Neural progenitor cell (in vitro differentiated cells): ENCODE measurements around the gene SLCO3A1. TPM values are rescaled to one million over a fixed set of nuclear protein-coding genes. Genes with fewer than 3 reads are reported as not detected.

ENCODE experiments used
- DNase-seq: peaks from one replicate; pipeline ENCODE4 v3.0.0-alpha.2; 2016; ENCODE audit warnings: low spot score
- H2AFZ ChIP-seq: fragments of 200-600 bp; sonication (generic); replicated peaks from 2 replicates; pipeline ENCODE4 v1.6.1; 2016; ENCODE audit warnings: antibody characterized with exemption
- H3F3A ChIP-seq: fragments of 200-600 bp; sonication (generic); 2 replicates; pipeline ENCODE4 v1.6.1; 2016; ENCODE audit warnings: antibody characterized with exemption, low read depth
- H3K27ac ChIP-seq: fragments of 200-600 bp; sonication (generic); 2 replicates; pipeline ENCODE4 v1.5.1; 2016; ENCODE audit warnings: mild to moderate bottlenecking
- H3K27me3 ChIP-seq: fragments of 200-600 bp; sonication (generic); 2 replicates; pipeline ENCODE4 v1.6.1; 2016; ENCODE audit warnings: mild to moderate bottlenecking, moderate library complexity
- H3K36me3 ChIP-seq: fragments of 200-600 bp; sonication (generic); 2 replicates; pipeline ENCODE4 v1.5.1; 2016
- H3K4me1 ChIP-seq: fragments of 200-600 bp; sonication (generic); 2 replicates; pipeline ENCODE4 v1.6.1; 2016; ENCODE audit warnings: mixed run types
- H3K4me2 ChIP-seq: fragments of 200-600 bp; sonication (generic); 2 replicates; pipeline ENCODE4 v1.6.1; 2016
- H3K4me3 ChIP-seq: fragments of 200-600 bp; sonication (generic); 2 replicates; pipeline ENCODE4 v1.5.1; 2016
- H3K79me2 ChIP-seq: fragments of 200-600 bp; sonication (generic); 2 replicates; pipeline ENCODE4 v1.6.1; 2016; ENCODE audit warnings: low read depth
- H3K9ac ChIP-seq: fragments of 200-600 bp; sonication (generic); 2 replicates; pipeline ENCODE4 v1.6.1; 2016
- H3K9me3 ChIP-seq: fragments of 200-600 bp; sonication (generic); 2 replicates; pipeline ENCODE4 v1.5.1; 2016; ENCODE audit warnings: low read depth
- H4K20me1 ChIP-seq: fragments of 200-600 bp; sonication (generic); 2 replicates; pipeline ENCODE4 v1.6.1; 2016; ENCODE audit warnings: low read depth
- H3K27ac Mint-ChIP-seq: 3 replicates; pipeline ENCODE4 v1.8.0; 2021; ENCODE audit warnings: mixed read lengths
- H3K27me3 Mint-ChIP-seq: 2 replicates; pipeline ENCODE4 v1.8.0; 2022; ENCODE audit warnings: low read depth, mild to moderate bottlenecking, inconsistent platforms, moderate library complexity, mixed read lengths; ENCODE audit not compliant: insufficient read depth
- H3K36me3 Mint-ChIP-seq: 3 replicates; pipeline ENCODE4 v1.8.0; 2021; ENCODE audit warnings: mixed read lengths
- H3K4me1 Mint-ChIP-seq: 3 replicates; pipeline ENCODE4 v1.8.0; 2021; ENCODE audit warnings: mixed read lengths
- H3K4me3 Mint-ChIP-seq: 3 replicates; pipeline ENCODE4 v1.8.0; 2021; ENCODE audit warnings: mild to moderate bottlenecking, moderate library complexity, mixed read lengths
- H3K9me3 Mint-ChIP-seq: 3 replicates; pipeline ENCODE4 v1.8.0; 2020; ENCODE audit warnings: mixed read lengths
- EZH2 ChIP-seq: fragments of 200-600 bp; sonication (generic); IDR thresholded peaks from 2 replicates; pipeline ENCODE4 v1.6.1; 2017; ENCODE audit warnings: antibody characterized with exemption, mild to moderate bottlenecking, moderate library complexity
- EZH2phosphoT487 ChIP-seq: fragments of 200-600 bp; sonication (generic); IDR thresholded peaks from 2 replicates; pipeline ENCODE4 v1.6.1; 2017; ENCODE audit warnings: antibody characterized with exemption
- total RNA-seq: library from RNA; depleted of rRNA; stranded (reverse); fragments of >200 nt; gene quantifications from 2 replicates; pipeline ENCODE4 v1.2.3, GENCODE V29; 2015; ENCODE audit warnings: low replicate concordance
- TF ChIP-seq, protein P1 (sequence below): fragments of 200-600 bp; sonication (generic); IDR thresholded peaks from 2 replicates; pipeline ENCODE4 v1.5.1; 2017; ENCODE audit warnings: antibody characterized with exemption, mild to moderate bottlenecking

The SLCO3A1 gene
- total RNA-seq, 1 donor from 2014 or later: 6.6 TPM

DNA sequence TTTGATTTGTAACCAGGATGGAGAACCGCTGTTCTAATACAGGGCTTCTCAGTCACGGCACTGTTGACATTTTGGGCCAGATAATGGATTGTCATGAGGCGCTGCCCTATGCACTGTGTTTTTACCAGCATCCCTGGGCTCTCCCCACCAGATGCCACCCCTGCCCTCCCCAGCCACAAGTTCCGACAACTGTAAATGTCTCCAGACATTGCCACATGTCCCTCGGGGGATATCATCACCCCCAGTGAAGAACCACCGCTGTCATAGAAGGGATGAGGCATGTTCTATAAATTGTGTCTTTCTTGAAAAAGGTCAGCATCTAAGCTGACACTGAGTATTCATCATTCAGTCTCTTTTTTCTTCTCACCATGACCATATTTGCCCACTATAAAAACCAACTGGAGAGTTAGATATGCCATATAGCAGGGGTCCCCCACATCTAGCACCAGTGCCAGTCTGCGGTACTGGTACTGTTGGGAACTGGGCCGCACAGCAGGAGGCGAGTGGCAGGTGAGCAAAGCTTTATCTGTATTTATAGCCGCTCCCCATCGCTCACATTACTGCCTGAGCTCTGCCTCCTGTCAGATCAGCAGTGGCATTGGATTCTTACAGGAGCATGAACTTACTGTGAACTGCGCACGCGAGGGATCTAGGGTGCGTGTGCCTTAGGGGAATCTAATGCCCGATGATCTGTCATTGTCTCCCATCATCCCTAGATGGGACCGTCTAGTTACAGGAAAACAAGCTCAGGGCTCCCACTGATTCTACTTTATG, 279.7 kb downstream of the SLCO3A1 start:
- H3K27me3 Mint-ChIP-seq: no peaks in the 10 kb centered on the region

DNA sequence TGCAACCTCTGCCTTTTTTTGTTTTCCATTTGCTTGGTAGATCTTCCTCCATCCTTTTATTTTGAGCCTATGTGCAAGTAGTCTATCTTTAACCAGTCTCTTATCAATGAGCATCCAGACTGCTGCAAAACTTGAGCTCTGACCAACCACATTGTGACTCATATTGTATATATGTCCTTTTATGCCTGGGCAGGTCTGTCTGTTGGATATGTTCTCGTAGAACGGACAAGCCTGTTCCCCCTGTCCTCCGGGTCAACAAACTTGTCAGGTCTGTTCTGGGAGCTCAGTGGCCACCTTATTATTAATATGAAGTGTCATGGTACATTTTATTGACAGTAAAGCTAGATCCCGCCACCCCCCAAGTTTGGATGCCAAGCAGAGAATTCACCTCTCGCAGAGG, 287.3 kb downstream of the SLCO3A1 start:
- peaks cover 4% of the 10 kb centered on the region for H3K9me3 Mint-ChIP-seq
- no peak overlapping the region for H3K9ac ChIP-seq
- no peaks in the 10 kb centered on the region for H3F3A ChIP-seq
- H2AFZ ChIP-seq: no peak overlapping the region
- peaks cover 3% of the 10 kb centered on the region for H3K4me1 Mint-ChIP-seq
- peaks cover 6% of the 10 kb centered on the region for H3K27me3 Mint-ChIP-seq
- no peaks in the 10 kb centered on the region for H3K36me3 ChIP-seq
- H3K27me3 ChIP-seq: no peaks in the 10 kb centered on the region
- H3K27ac Mint-ChIP-seq: no peak overlapping the region
- no peaks in the 10 kb centered on the region for H3K4me1 ChIP-seq
- H3K27ac ChIP-seq: no peak overlapping the region
- H3K4me3 ChIP-seq: no peak overlapping the region
- TF ChIP-seq, protein P1, sequence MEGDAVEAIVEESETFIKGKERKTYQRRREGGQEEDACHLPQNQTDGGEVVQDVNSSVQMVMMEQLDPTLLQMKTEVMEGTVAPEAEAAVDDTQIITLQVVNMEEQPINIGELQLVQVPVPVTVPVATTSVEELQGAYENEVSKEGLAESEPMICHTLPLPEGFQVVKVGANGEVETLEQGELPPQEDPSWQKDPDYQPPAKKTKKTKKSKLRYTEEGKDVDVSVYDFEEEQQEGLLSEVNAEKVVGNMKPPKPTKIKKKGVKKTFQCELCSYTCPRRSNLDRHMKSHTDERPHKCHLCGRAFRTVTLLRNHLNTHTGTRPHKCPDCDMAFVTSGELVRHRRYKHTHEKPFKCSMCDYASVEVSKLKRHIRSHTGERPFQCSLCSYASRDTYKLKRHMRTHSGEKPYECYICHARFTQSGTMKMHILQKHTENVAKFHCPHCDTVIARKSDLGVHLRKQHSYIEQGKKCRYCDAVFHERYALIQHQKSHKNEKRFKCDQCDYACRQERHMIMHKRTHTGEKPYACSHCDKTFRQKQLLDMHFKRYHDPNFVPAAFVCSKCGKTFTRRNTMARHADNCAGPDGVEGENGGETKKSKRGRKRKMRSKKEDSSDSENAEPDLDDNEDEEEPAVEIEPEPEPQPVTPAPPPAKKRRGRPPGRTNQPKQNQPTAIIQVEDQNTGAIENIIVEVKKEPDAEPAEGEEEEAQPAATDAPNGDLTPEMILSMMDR: no peak
- TF ChIP-seq EZH2: no peak
- TF ChIP-seq EZH2phosphoT487: no peak
- DNase-seq: no peak
- H3K36me3 Mint-ChIP-seq: peaks cover 6% of the 10 kb centered on the region
- H3K9me3 ChIP-seq: no peaks in the 10 kb centered on the region
- no peaks in the 10 kb centered on the region for H3K79me2 ChIP-seq
- no peaks in the 10 kb centered on the region for H4K20me1 ChIP-seq
- H3K4me2 ChIP-seq: no peak overlapping the region
- H3K4me3 Mint-ChIP-seq: no peak overlapping the region

More for the DNA sequence above, 279.7 kb downstream of the SLCO3A1 start:
- Histone ChIP-seq H3K4me1 (no peaks in the 10 kb centered on the region), H3K9ac (no peak overlapping the region), H3K27me3 (no peaks in the 10 kb centered on the region), H2AFZ (no peak overlapping the region), H3F3A (no peaks in the 10 kb centered on the region), H3K36me3 (no peaks in the 10 kb centered on the region), H4K20me1 (no peaks in the 10 kb centered on the region), H3K27ac (no peak overlapping the region), H3K79me2 (no peaks in the 10 kb centered on the region), H3K4me2 (no peak overlapping the region), H3K9me3 (no peaks in the 10 kb centered on the region), H3K4me3 (no peak overlapping the region)
- Mint-ChIP-seq H3K27ac (no peak overlapping the region), H3K4me3 (no peak overlapping the region), H3K9me3 (peaks cover 2% of the 10 kb centered on the region), H3K4me1 (peaks cover 14% of the 10 kb centered on the region), H3K36me3 (peaks cover 2% of the 10 kb centered on the region)
- no peak for DNase-seq
- TF ChIP-seq, protein P1: no peak
- TF ChIP-seq EZH2 (no peak), EZH2phosphoT487 (no peak)

GRCh38 chr15:92141607-92142006, 288.1 kb downstream of the SLCO3A1 start:
- Mint-ChIP-seq H3K9me3 (peaks cover 4% of the 10 kb centered on the region), H3K36me3 (peaks cover 6% of the 10 kb centered on the region)

More at GRCh38 chr15:92141607-92142006, 288.1 kb downstream of the SLCO3A1 start:
- peaks cover 6% of the 10 kb centered on the region for H3K4me1 Mint-ChIP-seq
- Histone ChIP-seq H3K36me3 (no peaks in the 10 kb centered on the region), H3K27ac (no peak overlapping the region), H3K4me1 (no peaks in the 10 kb centered on the region), H3K4me3 (no peak overlapping the region), H3K4me2 (no peak overlapping the region), H3K79me2 (no peaks in the 10 kb centered on the region), H4K20me1 (no peaks in the 10 kb centered on the region), H3K27me3 (no peaks in the 10 kb centered on the region), H3K9ac (no peak overlapping the region), H3K9me3 (no peaks in the 10 kb centered on the region), H3F3A (no peaks in the 10 kb centered on the region), H2AFZ (no peak overlapping the region)
- no peak overlapping the region for H3K27ac Mint-ChIP-seq
- no peak for DNase-seq
- no peak for TF ChIP-seq EZH2phosphoT487
- no peak for TF ChIP-seq EZH2
- TF ChIP-seq, protein P1: no peak
- no peak overlapping the region for H3K4me3 Mint-ChIP-seq
- peaks cover 6% of the 10 kb centered on the region for H3K27me3 Mint-ChIP-seq
